ENCODE measurements around the gene OR4D11. TPM values are rescaled to one million over a fixed set of nuclear protein-coding genes. Genes with fewer than 3 reads are reported as not detected.
A peak's percentile ranks its signal among the peaks of the same experiment; 100 is the strongest.
"Not testable (repeated sequence)": the region's sequence is repeated elsewhere in the genome, so short reads cannot be mapped to it uniquely, and the experiment has no call there.

The OR4D11 gene
- total RNA-seq, 1 experiment from 2014 or later = not detected

- not testable (repeated sequence) for H3K4me3 ChIP-seq, H3K27me3 ChIP-seq, H3K36me3 ChIP-seq, H3K9me3 ChIP-seq, DNase-seq
Measured at GRCh38 chr11:59543713-59544112, 40.3 kb downstream of the OR4D11 start.

- DNase-seq = no peak
- H3K27me3 ChIP-seq = no peaks in the 10 kb centered on the region
- no peak overlapping the region for H3K4me3 ChIP-seq
- 0 out of 2 replicates have a peak, but pooled peaks cover 2% of the 10 kb centered on the region for H3K9me3 ChIP-seq
- H3K36me3 ChIP-seq = no peaks in the 10 kb centered on the region
Measured at GRCh38 chr11:59544869-59545178, 41.4 kb downstream of the OR4D11 start.

GRCh38 chr11:59545179-59546020 lies 42.0 kb downstream of the OR4D11 start:
- Histone ChIP-seq H3K36me3 (no peaks in the 10 kb centered on the region), H3K27me3 (no peaks in the 10 kb centered on the region), H3K9me3 (0 out of 2 replicates have a peak, but pooled peaks cover 2% of the 10 kb centered on the region), H3K4me3 (no peak overlapping the region)
- peak; percentile 26 for DNase-seq

- DNase-seq, H3K27me3 ChIP-seq, H3K36me3 ChIP-seq, H3K4me3 ChIP-seq, H3K9me3 ChIP-seq: not testable (repeated sequence)
Measured at GRCh38 chr11:59547605-59548308, 44.4 kb downstream of the OR4D11 start.

GRCh38 chr11:59548309-59548656 lies 44.9 kb downstream of the OR4D11 start:
- DNase-seq = no peak
- no peaks in the 10 kb centered on the region for H3K36me3 ChIP-seq
- 0 out of 2 replicates have a peak, but pooled peaks cover 2% of the 10 kb centered on the region for H3K9me3 ChIP-seq
- H3K4me3 ChIP-seq = no peak overlapping the region
- no peaks in the 10 kb centered on the region for H3K27me3 ChIP-seq

GRCh38 chr11:59550368-59550841 lies 47.0 kb downstream of the OR4D11 start:
- no peaks in the 10 kb centered on the region for H3K9me3 ChIP-seq
- H3K36me3 ChIP-seq = no peaks in the 10 kb centered on the region
- H3K4me3 ChIP-seq = peak overlapping the region; percentile 55
- peak; percentile 95 for DNase-seq
- H3K27me3 ChIP-seq = no peaks in the 10 kb centered on the region

GRCh38 chr11:59550842-59551658 lies 47.7 kb downstream of the OR4D11 start:
- Histone ChIP-seq H3K36me3 (no peaks in the 10 kb centered on the region), H3K9me3 (no peaks in the 10 kb centered on the region), H3K27me3 (no peaks in the 10 kb centered on the region), H3K4me3 (peak overlapping the region; percentile 55)
- DNase-seq = peak; percentile 80

GRCh38 chr11:59551659-59552521 lies 48.5 kb downstream of the OR4D11 start:
- peak; percentile 49 for DNase-seq
- Histone ChIP-seq H3K4me3 (peak overlapping the region; percentile 55), H3K9me3 (no peaks in the 10 kb centered on the region), H3K27me3 (no peaks in the 10 kb centered on the region), H3K36me3 (no peaks in the 10 kb centered on the region)

- H3K27me3 ChIP-seq = no peaks in the 10 kb centered on the region
- no peaks in the 10 kb centered on the region for H3K9me3 ChIP-seq
- no peak for DNase-seq
- peak overlapping the region; percentile 55 for H3K4me3 ChIP-seq
- no peaks in the 10 kb centered on the region for H3K36me3 ChIP-seq
Measured at GRCh38 chr11:59552844-59553243, 49.5 kb downstream of the OR4D11 start.

- Histone ChIP-seq H3K27me3 (no peaks in the 10 kb centered on the region), H3K9me3 (no peaks in the 10 kb centered on the region), H3K36me3 (no peaks in the 10 kb centered on the region), H3K4me3 (no peak overlapping the region)
- no peak for DNase-seq
Measured at GRCh38 chr11:59553323-59553722, 49.9 kb downstream of the OR4D11 start.

Other genes starting within 250 kb of the OR4D11 start
- gene OR5AN1, start 144.7 kb upstream of the OR4D11 start, total RNA-seq (2014; rRNA removed; shearing (Covaris generic); ENCODE audit: low replicate concordance) = not detected in 2 replicates
- gene OR5A2, start 77.2 kb upstream of the OR4D11 start, total RNA-seq (2014; rRNA removed; shearing (Covaris generic); ENCODE audit: low replicate concordance) = not detected in 2 replicates
- not detected in 2 replicates for gene OR5A1, start 67.1 kb upstream of the OR4D11 start, total RNA-seq (2014; rRNA removed; shearing (Covaris generic); ENCODE audit: low replicate concordance)
- not detected in 2 replicates for gene OR4D6, start 46.6 kb upstream of the OR4D11 start, total RNA-seq (2014; rRNA removed; shearing (Covaris generic); ENCODE audit: low replicate concordance)
- gene OR4D10, start 30.3 kb upstream of the OR4D11 start, total RNA-seq (2014; rRNA removed; shearing (Covaris generic); ENCODE audit: low replicate concordance) = not detected in 2 replicates
- not detected in 2 replicates for gene OR4D9, start 8.0 kb downstream of the OR4D11 start, total RNA-seq (2014; rRNA removed; shearing (Covaris generic); ENCODE audit: low replicate concordance)
- 19.1 and 23.8 TPM in 2 replicates for gene OSBP, start 112.2 kb downstream of the OR4D11 start, total RNA-seq (2014; rRNA removed; shearing (Covaris generic); ENCODE audit: low replicate concordance)
- gene PATL1, start 165.5 kb downstream of the OR4D11 start, total RNA-seq (2014; rRNA removed; shearing (Covaris generic); ENCODE audit: low replicate concordance) = 8.4 and 9.9 TPM in 2 replicates
- not detected in 2 replicates for gene OR10V1, start 210.3 kb downstream of the OR4D11 start, total RNA-seq (2014; rRNA removed; shearing (Covaris generic); ENCODE audit: low replicate concordance)